MG63 (cell line): ENCODE data around the gene CCDC169. TPM values are rescaled to one million over a fixed set of nuclear protein-coding genes. Genes with fewer than 3 reads are reported as not detected.
A peak's percentile ranks its signal among the peaks of the same experiment; 100 is the strongest.
"Not testable (repeated sequence)": the region's sequence is repeated elsewhere in the genome, so short reads cannot be mapped to it uniquely, and the experiment has no call there.

Experiments used
- DNase-seq: peaks from one replicate; pipeline ENCODE4 v3.0.0-alpha.2; 2020
- H3K27me3 ChIP-seq: fragments of 250-450 bp; sonication (Bioruptor Pico); 2 replicates; pipeline ENCODE4 v1.5.1; 2020; ENCODE audit warnings: mild to moderate bottlenecking, moderate library complexity
- H3K36me3 ChIP-seq: fragments of 250-450 bp; sonication (Bioruptor Pico); 2 replicates; pipeline ENCODE4 v1.5.1; 2020; ENCODE audit warnings: mild to moderate bottlenecking, moderate library complexity
- H3K4me3 ChIP-seq: fragments of 250-450 bp; sonication (Bioruptor Pico); 2 replicates; pipeline ENCODE4 v1.5.1; 2020; ENCODE audit warnings: mild to moderate bottlenecking, moderate library complexity
- H3K9me3 ChIP-seq: fragments of 250-450 bp; sonication (Bioruptor Pico); 2 replicates; pipeline ENCODE4 v1.5.1; 2020; ENCODE audit warnings: mild to moderate bottlenecking, moderate library complexity
- total RNA-seq: library from RNA; depleted of rRNA; stranded (reverse); fragments of >200 nt; shearing (Covaris generic); gene quantifications from 2 replicates; pipeline ENCODE4 v1.2.3, GENCODE V29; 2014; ENCODE audit warnings: low replicate concordance

CCDC169 gene
- total RNA-seq, 1 experiment from 2014 or later: 0.07 TPM

DNA sequence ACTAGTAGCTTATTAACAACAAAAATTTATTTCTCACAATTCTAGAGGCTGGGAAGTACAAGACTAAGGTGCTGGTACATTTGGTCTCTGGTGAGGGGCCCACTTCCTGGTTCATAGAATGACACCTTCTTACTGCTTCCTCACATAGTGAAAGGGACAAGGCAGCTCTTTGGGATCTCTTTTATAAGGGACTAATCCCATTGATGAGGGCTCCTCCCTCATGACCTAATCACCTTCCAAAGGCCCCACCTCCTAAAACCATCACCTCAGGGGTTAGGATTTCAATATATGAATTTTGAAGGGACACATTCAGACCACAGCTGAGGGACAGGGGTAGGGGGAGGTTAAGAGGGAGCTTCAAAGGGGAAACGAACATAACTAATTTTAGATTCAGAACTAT lies 28.3 kb upstream of the CCDC169 start:
- peaks cover 84% of the 10 kb centered on the region for H3K36me3 ChIP-seq
- DNase-seq: no peak
- no peaks in the 10 kb centered on the region for H3K9me3 ChIP-seq
- no peaks in the 10 kb centered on the region for H3K27me3 ChIP-seq
- H3K4me3 ChIP-seq: no peak overlapping the region

DNA sequence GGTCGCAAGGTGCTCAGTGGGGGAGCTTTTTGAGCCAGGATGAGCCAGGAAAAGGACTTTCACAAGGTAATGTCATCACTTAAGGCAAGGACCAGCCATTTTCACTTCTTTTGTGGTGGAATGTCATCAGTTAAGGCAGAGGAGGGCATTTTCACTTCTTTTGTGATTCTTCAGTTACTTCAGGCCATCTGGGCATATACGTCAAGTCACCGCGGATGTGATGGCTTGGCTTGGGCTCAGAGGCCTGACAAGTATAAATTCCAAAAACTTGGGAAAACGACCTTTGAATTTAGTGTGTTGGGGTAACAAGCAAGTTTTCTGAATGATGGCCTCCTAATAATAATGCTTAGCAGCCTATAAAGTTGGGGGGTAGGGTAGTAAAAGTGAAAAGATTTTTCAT lies 27.3 kb upstream of the CCDC169 start:
- H3K36me3 ChIP-seq: peaks cover 74% of the 10 kb centered on the region
- DNase-seq, H3K4me3 ChIP-seq, H3K9me3 ChIP-seq, H3K27me3 ChIP-seq: not testable (repeated sequence)

DNA sequence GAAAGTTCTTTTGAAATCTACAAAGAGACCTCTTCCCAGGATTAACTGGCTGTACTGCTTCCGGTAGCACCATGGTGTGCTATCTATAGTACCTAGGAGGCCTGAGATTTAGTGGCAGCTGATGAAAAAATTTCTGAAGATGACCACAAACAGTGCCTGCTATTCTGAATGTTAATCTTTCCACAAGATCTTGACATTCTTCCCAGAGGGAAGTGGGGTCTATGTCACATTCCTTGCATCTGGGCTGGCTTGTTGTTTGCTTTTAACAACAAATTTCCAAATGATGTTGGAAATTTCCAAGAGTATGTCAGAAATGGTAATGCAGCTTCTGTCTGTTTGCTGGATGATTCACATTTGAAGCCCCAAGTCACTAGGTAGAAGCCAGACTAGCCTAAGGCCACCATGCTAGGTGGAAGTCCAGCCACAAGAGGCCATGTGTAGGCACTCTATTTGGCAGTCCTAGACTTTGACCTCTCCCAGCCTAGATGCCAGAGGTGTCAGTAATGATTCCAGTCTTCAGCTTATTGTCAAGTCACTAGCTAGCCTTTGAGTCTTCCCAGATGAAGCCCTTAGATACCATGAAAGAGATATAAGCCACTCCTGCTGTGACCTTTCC lies 26.4 kb upstream of the CCDC169 start:
- Histone ChIP-seq H3K9me3 (no peaks in the 10 kb centered on the region), H3K36me3 (peaks cover 65% of the 10 kb centered on the region), H3K4me3 (no peak overlapping the region), H3K27me3 (no peaks in the 10 kb centered on the region)
- DNase-seq: no peak

DNA sequence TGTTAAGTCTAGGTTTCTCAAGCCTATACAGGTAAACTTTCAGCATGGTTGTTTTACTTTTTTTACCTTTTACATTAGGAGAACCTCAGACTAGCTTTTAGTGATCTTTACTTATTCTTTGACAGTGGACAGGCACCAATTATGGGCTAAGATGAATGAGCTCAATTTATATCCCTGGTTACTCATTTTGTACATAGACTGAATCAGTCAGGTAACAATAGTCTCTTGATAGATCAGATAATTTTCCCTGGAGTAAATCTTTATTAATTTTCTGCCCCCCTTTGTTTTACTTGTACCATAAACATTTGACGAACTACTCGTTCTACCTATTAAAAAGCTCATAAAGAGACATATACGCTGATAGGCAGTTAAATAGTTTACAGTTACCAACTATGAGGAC lies 25.8 kb upstream of the CCDC169 start:
- H3K27me3 ChIP-seq: no peaks in the 10 kb centered on the region
- peaks cover 59% of the 10 kb centered on the region for H3K36me3 ChIP-seq
- H3K4me3 ChIP-seq: no peak overlapping the region
- no peak for DNase-seq
- H3K9me3 ChIP-seq: no peaks in the 10 kb centered on the region

DNA sequence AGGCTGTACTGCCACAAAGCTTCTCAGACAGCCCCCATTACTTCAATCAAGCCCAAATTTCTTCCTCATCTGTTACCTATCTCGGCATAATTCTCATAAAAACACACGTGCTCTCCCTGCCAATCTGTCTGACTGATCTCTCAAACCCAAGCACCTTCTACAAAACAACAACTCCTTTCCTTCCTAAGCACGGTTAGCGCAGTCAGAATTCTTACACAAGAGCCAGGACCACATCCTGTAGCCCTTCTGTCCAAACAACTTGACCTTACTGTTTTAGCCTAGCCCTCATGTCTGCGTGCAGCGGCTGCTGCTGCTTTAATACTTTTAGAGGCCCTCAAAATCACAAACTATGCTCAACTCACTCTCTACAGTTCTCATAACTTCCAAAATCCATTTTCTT lies 22.2 kb upstream of the CCDC169 start:
- DNase-seq, H3K9me3 ChIP-seq, H3K4me3 ChIP-seq, H3K27me3 ChIP-seq: not testable (repeated sequence)
- peaks cover 28% of the 10 kb centered on the region for H3K36me3 ChIP-seq

DNA sequence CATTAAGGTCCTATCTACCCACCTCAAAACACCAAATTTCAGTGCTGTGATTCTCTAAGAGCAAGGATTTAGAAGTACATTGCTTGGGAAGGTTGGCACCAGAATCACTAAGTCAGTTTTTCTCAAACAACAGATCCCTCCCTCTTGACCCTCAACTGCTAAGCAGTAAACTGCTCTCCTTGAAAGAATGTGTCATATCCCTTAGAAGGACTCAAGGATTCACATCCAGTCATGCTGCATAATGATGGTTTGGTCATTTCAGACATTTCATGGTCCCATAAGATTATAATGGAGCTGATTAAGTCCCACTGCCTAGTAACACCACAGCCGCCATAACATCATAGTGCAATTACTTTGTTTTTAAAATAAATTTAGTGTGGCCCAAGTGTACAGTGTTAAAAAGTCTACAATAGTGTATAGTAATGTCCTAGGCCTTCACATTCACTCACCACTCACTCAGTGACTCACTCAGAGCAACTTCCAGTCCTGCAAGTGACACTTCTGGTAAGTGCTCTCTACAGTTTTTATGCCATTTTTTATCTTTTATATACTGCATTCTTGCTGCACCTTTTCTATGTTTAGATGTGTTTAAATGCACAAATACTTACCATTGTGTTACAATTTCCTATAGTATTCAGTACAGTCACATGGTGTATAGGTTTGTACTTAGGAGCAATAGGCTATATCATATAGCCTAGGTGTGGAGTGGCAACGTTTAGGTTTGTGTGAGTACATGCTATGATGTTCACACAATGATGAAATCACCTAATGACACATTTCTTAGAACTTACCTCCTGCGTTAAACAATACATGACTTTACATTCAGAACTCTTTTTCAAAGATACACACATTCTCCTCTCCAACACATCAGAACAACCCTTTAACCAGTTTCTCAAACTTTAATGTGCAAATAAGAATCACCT lies 15.7 kb upstream of the CCDC169 start:
- no peak for DNase-seq
- Histone ChIP-seq H3K9me3 (no peaks in the 10 kb centered on the region), H3K27me3 (no peaks in the 10 kb centered on the region), H3K36me3 (peaks cover 43% of the 10 kb centered on the region), H3K4me3 (no peak overlapping the region)

DNA sequence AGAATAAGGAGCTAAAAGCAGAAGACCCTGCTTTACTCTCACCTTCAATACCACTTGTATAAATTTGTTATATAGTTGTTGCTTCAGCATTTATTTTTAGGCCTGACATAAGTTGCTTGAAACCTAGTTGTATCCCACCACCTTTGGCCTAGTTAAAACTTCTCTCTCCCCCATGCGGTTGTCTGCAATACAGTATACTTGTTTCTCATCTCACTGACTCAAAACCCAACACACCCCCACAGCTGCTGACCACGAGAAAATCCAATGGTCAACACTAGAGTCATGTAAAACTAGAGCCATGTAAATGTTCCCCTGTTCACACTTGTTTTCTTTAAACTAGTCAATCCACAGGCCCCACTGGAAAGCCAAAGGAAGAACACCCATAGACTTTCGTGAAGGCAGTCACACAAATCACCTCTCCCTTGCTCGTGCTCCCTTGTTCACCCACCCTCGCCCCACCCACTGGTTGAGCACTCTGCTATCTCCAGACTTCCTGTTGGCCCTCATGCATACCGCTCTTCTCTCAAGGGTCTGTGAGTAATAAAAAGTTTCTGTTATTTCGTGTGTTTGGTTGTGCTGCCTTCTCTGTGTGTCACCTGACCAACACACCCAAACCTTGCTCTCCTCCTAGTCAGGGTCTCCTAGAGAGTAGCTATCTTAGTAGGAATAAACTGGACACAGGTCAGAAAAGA lies 12.9 kb upstream of the CCDC169 start:
- peaks cover 43% of the 10 kb centered on the region for H3K36me3 ChIP-seq
- DNase-seq: no peak
- H3K27me3 ChIP-seq: no peaks in the 10 kb centered on the region
- no peaks in the 10 kb centered on the region for H3K9me3 ChIP-seq
- H3K4me3 ChIP-seq: no peak overlapping the region

DNA sequence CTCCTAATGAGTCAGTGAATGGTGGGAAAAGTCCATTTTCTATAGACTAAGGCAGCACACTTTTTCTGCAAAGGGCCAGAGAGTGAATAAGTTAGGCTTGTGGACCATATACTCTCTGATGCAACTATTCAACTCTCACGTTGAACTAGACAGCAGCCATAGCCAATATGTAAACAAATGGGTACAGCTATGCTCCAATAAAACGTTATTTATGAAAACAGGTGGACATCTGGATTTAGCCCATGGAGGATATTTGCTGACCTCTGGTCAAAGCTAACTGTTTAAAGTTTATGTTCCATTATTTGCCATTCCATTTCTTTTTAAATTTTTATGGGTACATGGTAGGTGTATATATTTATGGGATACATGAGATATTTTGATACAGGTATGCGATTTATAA lies 4.7 kb upstream of the CCDC169 start:
- DNase-seq: no peak
- H3K36me3 ChIP-seq: peaks cover 14% of the 10 kb centered on the region
- H3K27me3 ChIP-seq: no peaks in the 10 kb centered on the region
- H3K9me3 ChIP-seq: no peaks in the 10 kb centered on the region
- H3K4me3 ChIP-seq: no peak overlapping the region

DNA sequence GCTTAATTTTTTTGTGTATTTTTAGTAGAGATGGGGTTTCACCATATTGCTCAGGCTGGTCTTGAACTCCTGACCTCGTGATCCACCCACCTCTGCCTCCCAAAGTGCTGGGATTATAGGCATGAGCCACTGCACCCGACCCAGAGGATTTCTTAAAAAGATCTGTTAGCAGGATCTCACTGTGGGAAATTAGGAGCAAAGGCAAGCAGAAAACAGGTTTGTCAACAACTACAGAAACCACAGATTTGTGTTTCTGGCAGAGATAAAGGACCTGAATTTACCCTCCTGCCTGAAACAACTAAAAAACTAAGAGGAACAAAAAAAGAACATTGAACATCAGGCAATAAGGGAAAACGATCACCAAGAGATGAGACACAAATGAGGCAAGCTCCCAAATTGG lies 1.9 kb upstream of the CCDC169 start:
- not testable (repeated sequence) for H3K4me3 ChIP-seq, DNase-seq, H3K27me3 ChIP-seq, H3K9me3 ChIP-seq
- peaks cover 14% of the 10 kb centered on the region for H3K36me3 ChIP-seq

DNA sequence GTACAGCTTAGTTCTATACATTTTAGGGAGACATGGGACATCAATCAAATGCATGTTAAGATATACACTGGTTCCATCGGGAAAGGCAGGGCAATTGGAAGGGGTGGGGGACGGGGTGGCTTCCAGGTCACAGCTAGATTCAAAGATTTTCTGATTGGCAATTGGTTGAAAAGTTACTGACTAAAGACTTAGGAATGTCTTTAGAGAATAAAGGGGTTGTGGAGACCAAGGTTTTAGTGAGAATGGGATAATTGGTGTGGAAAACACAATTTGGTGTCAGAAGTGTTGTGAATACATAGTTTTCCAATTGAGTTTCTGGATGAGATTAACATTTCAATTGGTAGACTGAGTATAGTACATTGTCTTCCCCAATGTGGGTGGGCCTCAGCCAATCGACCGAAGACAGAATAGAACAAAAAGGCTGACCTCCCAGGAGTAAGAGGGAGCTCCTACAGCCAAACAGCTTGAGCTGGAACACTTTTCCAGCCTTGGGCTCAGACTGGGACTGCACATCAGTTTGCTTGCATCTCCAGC lies 988 bp upstream of the CCDC169 start:
- Histone ChIP-seq H3K27me3 (no peaks in the 10 kb centered on the region), H3K4me3 (peak overlapping the region; percentile 52)

DNA sequence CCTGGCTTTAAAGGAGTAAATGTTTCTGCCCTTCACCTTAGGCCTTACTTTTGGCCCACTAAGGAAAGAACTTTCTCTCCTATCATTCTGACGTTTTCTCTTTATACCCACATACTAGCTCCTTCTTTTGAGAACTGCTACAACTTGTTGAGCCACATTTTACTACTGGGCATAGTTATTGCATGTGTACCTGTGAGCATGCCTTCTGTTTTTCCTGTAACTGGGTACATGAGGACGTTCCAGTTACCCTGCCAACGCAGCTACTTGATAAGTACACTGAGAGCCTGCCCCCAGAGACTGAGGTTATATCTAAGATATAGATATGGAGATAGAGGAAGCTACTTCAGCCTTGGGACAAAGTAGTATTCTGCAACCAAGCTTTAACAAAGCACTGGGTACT lies 3.5 kb downstream of the CCDC169 start:
- H3K27me3 ChIP-seq: no peaks in the 10 kb centered on the region
- peaks cover 5% of the 10 kb centered on the region for H3K9me3 ChIP-seq
- H3K36me3 ChIP-seq: no peaks in the 10 kb centered on the region
- DNase-seq: no peak
- no peak overlapping the region for H3K4me3 ChIP-seq

More for the DNA sequence above, 988 bp upstream of the CCDC169 start:
- H3K36me3 ChIP-seq: peaks cover 9% of the 10 kb centered on the region
- no peak for DNase-seq
- H3K9me3 ChIP-seq: no peaks in the 10 kb centered on the region

DNA sequence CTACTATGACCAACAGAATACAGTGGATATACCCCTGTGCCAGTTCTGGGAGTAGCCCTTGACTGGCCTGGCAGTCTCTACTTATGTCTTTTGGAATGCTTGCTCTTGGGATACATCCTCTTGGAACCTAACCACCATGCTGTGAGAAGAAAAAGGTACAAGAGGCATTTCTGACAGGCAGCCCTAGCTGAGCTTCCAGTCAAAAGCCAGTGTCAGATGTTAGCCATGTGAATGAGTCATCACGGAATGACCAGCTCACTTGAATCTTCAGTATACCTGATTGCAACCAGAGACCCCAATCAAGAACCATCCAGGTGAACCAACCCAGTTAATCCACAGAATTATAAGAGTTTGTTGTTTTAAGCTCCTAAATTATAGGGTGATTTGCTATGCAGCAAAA lies 4.1 kb downstream of the CCDC169 start:
- no peaks in the 10 kb centered on the region for H3K36me3 ChIP-seq
- no peaks in the 10 kb centered on the region for H3K27me3 ChIP-seq
- H3K9me3 ChIP-seq: peaks cover 11% of the 10 kb centered on the region
- H3K4me3 ChIP-seq: no peak overlapping the region
- DNase-seq: no peak

DNA sequence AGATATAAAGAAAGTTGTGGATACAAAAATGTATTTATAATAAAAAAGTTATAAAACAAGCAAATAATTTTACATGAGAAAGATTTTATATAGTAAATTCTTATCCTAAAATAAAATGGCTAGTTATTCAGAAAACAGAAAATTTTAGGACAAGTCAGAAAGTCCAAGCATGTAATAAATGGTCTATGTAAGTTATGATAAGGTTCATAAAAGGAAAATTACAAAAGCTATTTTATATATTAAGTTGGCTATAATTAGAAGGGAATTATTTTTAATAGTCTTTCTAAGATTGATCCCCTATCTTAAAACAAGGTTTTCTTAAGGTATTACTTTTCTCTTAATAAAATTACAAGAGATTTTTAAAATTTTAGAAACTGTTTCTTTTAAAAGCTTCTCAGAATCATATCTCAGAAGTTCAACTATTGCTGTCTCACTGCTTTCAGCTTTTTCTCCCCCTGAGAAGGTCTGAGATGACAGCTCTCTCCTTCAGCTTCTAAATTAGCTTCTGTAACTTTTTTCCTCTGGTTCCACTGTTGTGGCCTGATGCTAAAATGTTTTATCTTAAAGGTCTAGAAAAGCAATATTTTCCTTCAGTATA lies 8.7 kb downstream of the CCDC169 start:
- Histone ChIP-seq H3K9me3 (peaks cover 15% of the 10 kb centered on the region), H3K27me3 (0 out of 2 replicates have a peak, but pooled peaks cover 3% of the 10 kb centered on the region), H3K36me3 (no peaks in the 10 kb centered on the region), H3K4me3 (no peak overlapping the region)
- no peak for DNase-seq

DNA sequence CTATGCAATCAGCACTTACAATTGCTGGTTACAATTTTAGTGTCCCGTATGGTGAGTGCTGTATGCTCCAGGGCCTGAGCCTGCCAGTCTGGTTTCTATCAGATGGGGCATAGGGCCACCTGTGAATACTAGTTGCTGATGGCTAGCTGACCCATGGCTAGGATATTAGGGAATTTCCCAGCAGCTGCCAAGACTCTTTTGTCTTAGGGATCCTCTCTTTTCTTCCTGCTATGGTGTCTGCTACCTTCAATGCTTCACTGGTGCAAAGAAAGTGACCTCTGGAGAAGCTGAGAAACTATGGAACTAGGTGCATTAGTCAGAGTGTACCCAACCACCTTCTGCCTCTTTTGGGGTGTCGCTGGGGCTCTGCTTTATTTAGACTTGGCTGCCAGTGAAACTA lies 11.6 kb downstream of the CCDC169 start:
- Histone ChIP-seq H3K36me3 (no peaks in the 10 kb centered on the region), H3K9me3 (peaks cover 15% of the 10 kb centered on the region), H3K4me3 (no peak overlapping the region), H3K27me3 (0 out of 2 replicates have a peak, but pooled peaks cover 3% of the 10 kb centered on the region)
- DNase-seq: no peak

DNA sequence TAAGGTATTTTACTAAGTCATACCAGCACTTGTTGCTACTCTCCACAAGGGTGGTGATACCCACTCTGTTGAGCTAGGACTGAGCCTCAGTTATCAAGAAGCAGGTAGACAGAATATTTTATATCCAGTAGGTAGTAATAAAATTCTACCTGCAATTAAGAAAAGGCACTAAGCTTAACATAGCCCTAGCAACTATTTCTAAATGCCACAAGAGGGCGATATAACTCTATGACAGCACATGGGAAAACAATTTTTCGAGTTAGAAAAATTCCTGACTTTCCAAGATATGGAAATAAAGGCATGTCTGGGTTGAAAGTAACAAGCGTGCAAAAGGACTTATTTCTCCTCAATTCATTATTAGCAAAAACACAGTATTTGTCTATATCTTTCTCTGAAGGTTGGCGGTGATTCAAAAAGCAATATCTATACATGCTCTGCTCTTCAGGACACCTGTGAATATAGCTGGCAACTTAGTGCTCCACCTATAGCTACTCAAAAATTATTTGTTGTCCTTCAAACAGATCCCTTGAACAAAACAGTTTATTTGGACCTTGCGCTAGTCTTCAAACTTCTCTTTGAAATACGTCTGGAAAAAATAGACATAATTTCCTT lies 14.7 kb downstream of the CCDC169 start:
- Histone ChIP-seq H3K9me3 (peaks cover 3% of the 10 kb centered on the region; the same call in 1 of the 2 replicates), H3K36me3 (no peaks in the 10 kb centered on the region), H3K4me3 (no peak overlapping the region), H3K27me3 (0 out of 2 replicates have a peak, but pooled peaks cover 3% of the 10 kb centered on the region)
- no peak for DNase-seq
